Keratinocyte (primary cell): Measurements from ENCODE around the gene SLC35E2B. TPM values are rescaled to one million over a fixed set of nuclear protein-coding genes. Genes with fewer than 3 reads are reported as not detected.

Source experiments
- DNase-seq: peaks from one replicate; pipeline ENCODE4 v3.0.0-alpha.2; 2011; ENCODE audit warnings: low read depth, missing footprints, low spot score
- FAIRE-seq: peaks from 2 replicates; lab custom pipeline; 2011; peaks lifted over from hg19 to GRCh38; lab: Jason Lieb, UNC
- H2AFZ ChIP-seq: 2 replicates; pipeline ENCODE4 v1.6.0; 2012; ENCODE audit warnings: low read length, control low read depth, inconsistent platforms; ENCODE audit not compliant: control insufficient read depth
- H3K27ac ChIP-seq: 2 replicates; pipeline ENCODE4 v1.5.1; 2011; ENCODE audit warnings: low read length; ENCODE audit not compliant: control insufficient read depth, insufficient read depth
- H3K27me3 ChIP-seq: 3 replicates; pipeline ENCODE4 v1.6.0; 2011; ENCODE audit warnings: low read length; ENCODE audit not compliant: control insufficient read depth, insufficient read depth; ENCODE audit errors: extremely low read depth
- H3K36me3 ChIP-seq, 2 experiments: 2 replicates in 1 of 2; 3 replicates in 1 of 2; pipeline ENCODE4 v1.5.1; 2011; ENCODE audit warnings: low read length in 2 of 2, mild to moderate bottlenecking in 1 of 2; ENCODE audit not compliant: control insufficient read depth in 2 of 2, insufficient read depth in 2 of 2; ENCODE audit errors: extremely low read depth in 1 of 2
- H3K4me1 ChIP-seq: 3 replicates; pipeline ENCODE4 v1.5.1; 2011; ENCODE audit warnings: low read length; ENCODE audit not compliant: control insufficient read depth, insufficient read depth; ENCODE audit errors: extremely low read depth
- H3K4me2 ChIP-seq: 3 replicates; pipeline ENCODE4 v1.6.0; 2011; ENCODE audit warnings: low read depth, low read length; ENCODE audit not compliant: control insufficient read depth, insufficient read depth; ENCODE audit errors: extremely low read depth
- H3K4me3 ChIP-seq, 3 experiments: fragments of 200-600 bp in 1 of 3; sonication (generic) in 1 of 3; 2 replicates in 2 of 3; 3 replicates in 1 of 3; pipeline ENCODE4 v1.5.1; 2011 to 2016; ENCODE audit warnings: low read length in 3 of 3, mild to moderate bottlenecking in 3 of 3, control low read depth in 2 of 3, inconsistent platforms in 1 of 3, low read depth in 1 of 3, mixed read lengths in 1 of 3, mixed run types in 1 of 3, moderate library complexity in 1 of 3; ENCODE audit not compliant: control insufficient read depth in 2 of 3, insufficient read depth in 2 of 3; ENCODE audit errors: extremely low read depth in 1 of 3
- H3K79me2 ChIP-seq: 2 replicates; pipeline ENCODE4 v1.6.0; 2012; ENCODE audit warnings: low read length; ENCODE audit not compliant: control insufficient read depth, insufficient read depth
- H3K9ac ChIP-seq: 3 replicates; pipeline ENCODE4 v1.6.0; 2011; ENCODE audit warnings: low read length; ENCODE audit not compliant: control insufficient read depth, insufficient read depth; ENCODE audit errors: extremely low read depth
- H3K9me1 ChIP-seq: 3 replicates; pipeline ENCODE4 v1.6.0; 2011; ENCODE audit warnings: low read length; ENCODE audit not compliant: control insufficient read depth, insufficient read depth; ENCODE audit errors: extremely low read depth
- H3K9me3 ChIP-seq: 2 replicates; pipeline ENCODE4 v1.5.1; 2012; ENCODE audit warnings: low read depth, low read length; ENCODE audit not compliant: control insufficient read depth
- H4K20me1 ChIP-seq: 3 replicates; pipeline ENCODE4 v1.6.0; 2011; ENCODE audit warnings: low read length; ENCODE audit not compliant: control insufficient read depth, insufficient read depth; ENCODE audit errors: extremely low read depth
- EZH2 ChIP-seq: IDR thresholded peaks from one replicate; pipeline ENCODE4 v1.6.1; 2012; ENCODE audit warnings: inconsistent platforms, mild to moderate bottlenecking, low read length, moderate library complexity
- dilution Hi-C: fragments of 300-500 bp; cut with MboI; formaldehyde crosslinking; loops from one replicate; pipeline ENCODE4 v1.7.0; 2020; ENCODE audit warnings: low sequenced_read_pairs; ENCODE audit not compliant: extremely low pct_ligation_motif_present
- polyA plus RNA-seq, 5 experiments: library from polyadenylated mRNA; depleted of rRNA in 3 of 5; stranded (reverse) in 3 of 5; stranded (forward) in 1 of 5; unstranded in 1 of 5; fragments of >200 nt; gene quantifications; 1 replicate in 1 of 5; 2 replicates in 3 of 5; 3 replicates in 1 of 5; pipeline versions ENCODE4 v1.2.1 to v1.2.3, GENCODE V29; 2011 to 2012; ENCODE audit warnings: missing spikeins in 2 of 5, low read depth in 1 of 5, low replicate concordance in 1 of 5
- TF ChIP-seq, protein P1 (sequence below), 3 experiments: IDR thresholded peaks in 1 of 3; conservative IDR thresholded peaks in 1 of 3; optimal IDR thresholded peaks in 1 of 3; 2 replicates in 2 of 3; 3 replicates in 1 of 3; pipeline versions ENCODE3 to v1.5.1; 2011; ENCODE audit warnings: low read length in 3 of 3, mild to moderate bottlenecking in 3 of 3, moderate library complexity in 2 of 3, control low read depth in 1 of 3, inconsistent platforms in 1 of 3; ENCODE audit not compliant: insufficient read depth in 2 of 3; ENCODE audit errors: extremely low read depth in 1 of 3

Gene SLC35E2B
- polyA plus RNA-seq, 1 donor (not counting 4 experiments of a cell fraction or from before 2014, with no cell fraction given), result 10.3 TPM

DNA sequence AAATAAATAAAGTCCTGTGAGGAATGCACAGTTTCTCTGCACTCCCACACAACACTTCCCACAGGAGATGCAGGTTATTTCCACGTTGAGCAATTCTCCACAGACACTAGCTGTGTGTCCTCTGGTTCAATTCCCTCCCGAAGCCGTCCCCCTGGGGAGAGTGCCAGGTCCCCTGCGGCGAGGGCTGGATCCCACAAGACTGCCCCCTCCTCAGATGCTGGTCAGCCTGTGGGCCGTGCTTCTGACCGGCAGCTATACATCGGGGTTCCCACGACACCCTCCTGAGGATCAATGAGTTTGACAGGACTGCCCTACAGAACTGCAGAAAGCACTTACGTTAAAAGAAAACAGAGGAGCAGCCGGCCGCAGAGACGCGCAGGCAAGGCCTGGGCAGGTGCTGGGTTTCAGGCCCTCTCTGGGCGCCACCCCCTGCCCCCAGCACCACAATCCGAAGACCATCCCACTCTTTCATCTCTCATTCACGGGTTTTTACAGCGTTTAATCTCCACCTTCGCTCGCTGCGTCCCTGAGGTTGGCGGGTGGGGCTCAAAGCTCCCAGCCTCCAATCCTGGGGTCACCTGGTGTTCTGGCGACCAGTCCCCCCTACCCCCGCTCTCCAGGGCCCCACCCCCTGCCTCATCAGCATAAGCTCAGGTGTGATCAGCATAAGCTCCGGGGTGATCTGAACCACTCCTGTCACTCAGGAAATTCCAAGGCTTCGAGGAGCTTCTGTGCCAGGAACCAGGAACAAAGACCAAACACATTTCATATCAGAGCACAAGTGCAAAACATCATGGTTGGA is 9.3 kb downstream of the SLC35E2B start:
- no peak for FAIRE-seq
- no peak overlapping the region for H3K27ac ChIP-seq
- no peak for DNase-seq
- dilution Hi-C loops, result no loop called here
- H3K27me3 ChIP-seq, result no peaks in the 10 kb centered on the region
- no peaks in the 10 kb centered on the region for H4K20me1 ChIP-seq
- H3K9ac ChIP-seq, result no peak overlapping the region
- H2AFZ ChIP-seq, result no peak overlapping the region
- H3K79me2 ChIP-seq, result peaks cover 39% of the 10 kb centered on the region
- no peak overlapping the region for H3K4me3 ChIP-seq
- H3K36me3 ChIP-seq, result peaks cover 0 to 2% of the 10 kb centered on the region in 2 experiments
- H3K4me2 ChIP-seq, result no peak overlapping the region
- no peaks in the 10 kb centered on the region for H3K9me3 ChIP-seq
- H3K9me1 ChIP-seq, result no peaks in the 10 kb centered on the region
- TF ChIP-seq, protein P1, sequence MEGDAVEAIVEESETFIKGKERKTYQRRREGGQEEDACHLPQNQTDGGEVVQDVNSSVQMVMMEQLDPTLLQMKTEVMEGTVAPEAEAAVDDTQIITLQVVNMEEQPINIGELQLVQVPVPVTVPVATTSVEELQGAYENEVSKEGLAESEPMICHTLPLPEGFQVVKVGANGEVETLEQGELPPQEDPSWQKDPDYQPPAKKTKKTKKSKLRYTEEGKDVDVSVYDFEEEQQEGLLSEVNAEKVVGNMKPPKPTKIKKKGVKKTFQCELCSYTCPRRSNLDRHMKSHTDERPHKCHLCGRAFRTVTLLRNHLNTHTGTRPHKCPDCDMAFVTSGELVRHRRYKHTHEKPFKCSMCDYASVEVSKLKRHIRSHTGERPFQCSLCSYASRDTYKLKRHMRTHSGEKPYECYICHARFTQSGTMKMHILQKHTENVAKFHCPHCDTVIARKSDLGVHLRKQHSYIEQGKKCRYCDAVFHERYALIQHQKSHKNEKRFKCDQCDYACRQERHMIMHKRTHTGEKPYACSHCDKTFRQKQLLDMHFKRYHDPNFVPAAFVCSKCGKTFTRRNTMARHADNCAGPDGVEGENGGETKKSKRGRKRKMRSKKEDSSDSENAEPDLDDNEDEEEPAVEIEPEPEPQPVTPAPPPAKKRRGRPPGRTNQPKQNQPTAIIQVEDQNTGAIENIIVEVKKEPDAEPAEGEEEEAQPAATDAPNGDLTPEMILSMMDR (optimal IDR thresholded peaks at IDR 0.05 in 1 of 3, IDR thresholded peaks at IDR 0.05 in 1 of 3, conservative IDR thresholded peaks at IDR 0.05 in 1 of 3; ENCODE audit: extremely low read depth in 1 of 3, insufficient read depth in 2 of 3, low read length in 3 of 3), result no peak
- no peak for TF ChIP-seq EZH2
- peaks cover 8% of the 10 kb centered on the region for H3K4me1 ChIP-seq

DNA sequence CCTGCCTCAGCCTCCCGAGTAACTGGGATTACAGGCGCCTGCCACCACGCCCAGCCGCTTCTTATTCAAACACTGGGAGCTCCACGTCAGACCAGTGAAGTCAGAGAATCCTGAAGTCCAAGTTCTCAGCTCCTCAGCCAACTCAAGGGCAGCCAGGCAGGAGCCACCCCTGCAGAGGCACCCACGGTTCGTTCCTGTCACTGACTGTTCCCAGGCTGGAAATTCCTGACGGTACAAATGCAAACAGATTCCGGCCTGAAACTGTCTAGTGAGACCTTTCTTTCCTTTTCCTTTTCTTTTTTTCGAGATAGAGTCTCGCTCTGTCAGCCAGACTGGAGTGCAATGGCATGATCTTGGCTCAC is 11.7 kb downstream of the SLC35E2B start:
- peaks cover 0 to 2% of the 10 kb centered on the region in 2 experiments for H3K36me3 ChIP-seq
- no peak for DNase-seq
- H3K27ac ChIP-seq, result no peak overlapping the region
- no peaks in the 10 kb centered on the region for H3K4me1 ChIP-seq
- H2AFZ ChIP-seq, result no peak overlapping the region
- no peak overlapping the region for H3K4me2 ChIP-seq
- no peaks in the 10 kb centered on the region for H3K9me1 ChIP-seq
- no peak overlapping the region for H3K9ac ChIP-seq
- no peaks in the 10 kb centered on the region for H3K9me3 ChIP-seq
- no peak overlapping the region for H3K4me3 ChIP-seq
- FAIRE-seq, result no peak
- no peaks in the 10 kb centered on the region for H4K20me1 ChIP-seq
- TF ChIP-seq EZH2, result no peak
- TF ChIP-seq, protein P1 (optimal IDR thresholded peaks at IDR 0.05 in 1 of 3, IDR thresholded peaks at IDR 0.05 in 1 of 3, conservative IDR thresholded peaks at IDR 0.05 in 1 of 3; ENCODE audit: extremely low read depth in 1 of 3, insufficient read depth in 2 of 3, low read length in 3 of 3), result no peak
- dilution Hi-C loops, result no loop called here
- H3K27me3 ChIP-seq, result no peaks in the 10 kb centered on the region
- H3K79me2 ChIP-seq, result peaks cover 31% of the 10 kb centered on the region
